GM19467 (cell line): ENCODE results near the gene TSPAN3.
A peak's percentile ranks its signal among the peaks of the same experiment; 100 is the strongest.

Experiments
- ATAC-seq: cut with Tn5 transposase; IDR thresholded peaks from one replicate; pipeline ENCODE4 v1.9.1; 2021; ENCODE audit warnings: mild to moderate bottlenecking, moderate library complexity; ENCODE audit not compliant: unreplicated experiment

Gene TSPAN3

GRCh38 chr15:77085297-77085696 is 14.4 kb upstream of the TSPAN3 start:
- ATAC-seq, result no peak

GRCh38 chr15:77084436-77084835 is 13.5 kb upstream of the TSPAN3 start:
- no peak for ATAC-seq

GRCh38 chr15:77083381-77084160 is 12.7 kb upstream of the TSPAN3 start:
- peak; percentile 82 for ATAC-seq

- ATAC-seq, result no peak
Observed at GRCh38 chr15:77081971-77082370, 11.1 kb upstream of the TSPAN3 start.

- ATAC-seq, result no peak
Observed at GRCh38 chr15:77076323-77076915, 5.5 kb upstream of the TSPAN3 start.

- ATAC-seq, result no peak
Observed at GRCh38 chr15:77075528-77075927, 4.6 kb upstream of the TSPAN3 start.

GRCh38 chr15:77074350-77074749 is 3.4 kb upstream of the TSPAN3 start:
- no peak for ATAC-seq

GRCh38 chr15:77071305-77072223 is 655 bp upstream of the TSPAN3 start:
- ATAC-seq, result peak; percentile 2

- no peak for ATAC-seq
Observed at GRCh38 chr15:77070180-77070494, 772 bp downstream of the TSPAN3 start.

GRCh38 chr15:77069521-77070121 is 1.3 kb downstream of the TSPAN3 start:
- ATAC-seq, result no peak

- ATAC-seq, result no peak
Observed at GRCh38 chr15:77068633-77069032, 2.3 kb downstream of the TSPAN3 start.

- no peak for ATAC-seq
Observed at GRCh38 chr15:77067691-77068367, 3.1 kb downstream of the TSPAN3 start.

GRCh38 chr15:77066971-77067690 is 3.8 kb downstream of the TSPAN3 start:
- ATAC-seq, result no peak

GRCh38 chr15:77064539-77065308 is 6.2 kb downstream of the TSPAN3 start:
- no peak for ATAC-seq

- ATAC-seq, result no peak
Observed at GRCh38 chr15:77064063-77064462, 6.8 kb downstream of the TSPAN3 start.

GRCh38 chr15:77063249-77063648 is 7.7 kb downstream of the TSPAN3 start:
- ATAC-seq, result no peak

- ATAC-seq, result no peak
Observed at GRCh38 chr15:77060546-77060945, 10.4 kb downstream of the TSPAN3 start.

GRCh38 chr15:77059786-77060361 is 11.0 kb downstream of the TSPAN3 start:
- peak; percentile 51 for ATAC-seq

GRCh38 chr15:77058468-77058867 is 12.4 kb downstream of the TSPAN3 start:
- ATAC-seq, result no peak
